Liver (tissue), 3 donors: Measurements from ENCODE around the gene CDKL5.

Experiments used
- EGR1 ChIP-seq, 2 donors: IDR thresholded peaks; 2 replicates each; pipeline ENCODE4 v1.6.1; 2016 to 2018; ENCODE audit warnings: antibody characterized with exemption in 2 of 2, low read depth in 2 of 2
- GABPA ChIP-seq, 2 donors: IDR thresholded peaks in 1 of 2; conservative IDR thresholded peaks in 1 of 2; 2 replicates each; pipeline ENCODE4 v1.6.1; 2016; ENCODE audit warnings: antibody characterized with exemption in 2 of 2, mild to moderate bottlenecking in 1 of 2, moderate library complexity in 1 of 2
- JUND ChIP-seq, 2 donors: IDR thresholded peaks; 2 replicates each; pipeline ENCODE4 v1.6.1; 2016; ENCODE audit warnings: antibody characterized with exemption in 2 of 2
- SP1 ChIP-seq: IDR thresholded peaks from 2 replicates; pipeline ENCODE4 v1.6.1; 2018; ENCODE audit warnings: antibody characterized with exemption, mild to moderate bottlenecking
- TAF1 ChIP-seq: conservative IDR thresholded peaks from 2 replicates; pipeline ENCODE4 v1.6.1; 2016; ENCODE audit warnings: antibody characterized with exemption, mild to moderate bottlenecking
- YY1 ChIP-seq: IDR thresholded peaks from 2 replicates; pipeline ENCODE4 v1.6.1; 2016; ENCODE audit warnings: antibody characterized with exemption, mild to moderate bottlenecking
- TF ChIP-seq, protein P1 (sequence below): fragments of 150-350 bp; IDR thresholded peaks from 2 replicates; pipeline ENCODE4 v1.5.1; 2017; ENCODE audit warnings: improper control_type of control experiment, low read depth, low read length; ENCODE audit not compliant: missing input control
- TF ChIP-seq, protein P2 (sequence below): IDR thresholded peaks from 2 replicates; pipeline ENCODE4 v1.6.1; 2016; ENCODE audit warnings: antibody characterized with exemption, mild to moderate bottlenecking
- TF ChIP-seq, protein P3 (sequence below): IDR thresholded peaks from 2 replicates; pipeline ENCODE4 v1.6.1; 2016; ENCODE audit warnings: antibody characterized with exemption
- donor health status: healthy.
- donor health status: healthy.

DNA sequence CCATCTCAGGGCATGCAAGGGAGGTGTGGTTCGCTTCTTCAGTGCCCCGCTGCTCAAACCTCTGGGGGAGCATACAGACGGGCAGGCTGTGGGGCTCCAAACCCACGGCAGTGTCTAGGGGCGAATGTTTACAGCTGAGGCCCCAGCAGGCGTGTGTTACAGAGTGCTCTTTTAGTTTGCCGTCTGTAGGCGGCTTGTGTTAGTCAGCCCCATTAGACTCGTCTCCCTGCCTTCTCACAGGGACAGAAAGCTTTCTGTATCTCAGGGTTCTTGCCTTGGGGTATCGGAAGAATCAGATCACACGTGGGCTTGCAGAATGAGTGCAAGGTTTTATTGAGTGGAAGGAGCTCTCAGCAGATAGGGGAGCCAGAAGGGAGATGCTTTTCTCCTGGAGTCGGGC lies 235.9 kb downstream of the CDKL5 start:
- TF ChIP-seq EGR1 (IDR thresholded peaks at IDR 0.05; ENCODE audit: low read depth in 2 of 2): no peak
- TF ChIP-seq GABPA (IDR thresholded peaks at IDR 0.05 in 1 of 2, conservative IDR thresholded peaks at IDR 0.05 in 1 of 2): no peak
- TF ChIP-seq, protein P1, sequence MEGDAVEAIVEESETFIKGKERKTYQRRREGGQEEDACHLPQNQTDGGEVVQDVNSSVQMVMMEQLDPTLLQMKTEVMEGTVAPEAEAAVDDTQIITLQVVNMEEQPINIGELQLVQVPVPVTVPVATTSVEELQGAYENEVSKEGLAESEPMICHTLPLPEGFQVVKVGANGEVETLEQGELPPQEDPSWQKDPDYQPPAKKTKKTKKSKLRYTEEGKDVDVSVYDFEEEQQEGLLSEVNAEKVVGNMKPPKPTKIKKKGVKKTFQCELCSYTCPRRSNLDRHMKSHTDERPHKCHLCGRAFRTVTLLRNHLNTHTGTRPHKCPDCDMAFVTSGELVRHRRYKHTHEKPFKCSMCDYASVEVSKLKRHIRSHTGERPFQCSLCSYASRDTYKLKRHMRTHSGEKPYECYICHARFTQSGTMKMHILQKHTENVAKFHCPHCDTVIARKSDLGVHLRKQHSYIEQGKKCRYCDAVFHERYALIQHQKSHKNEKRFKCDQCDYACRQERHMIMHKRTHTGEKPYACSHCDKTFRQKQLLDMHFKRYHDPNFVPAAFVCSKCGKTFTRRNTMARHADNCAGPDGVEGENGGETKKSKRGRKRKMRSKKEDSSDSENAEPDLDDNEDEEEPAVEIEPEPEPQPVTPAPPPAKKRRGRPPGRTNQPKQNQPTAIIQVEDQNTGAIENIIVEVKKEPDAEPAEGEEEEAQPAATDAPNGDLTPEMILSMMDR: no peak
- TF ChIP-seq, protein P2, sequence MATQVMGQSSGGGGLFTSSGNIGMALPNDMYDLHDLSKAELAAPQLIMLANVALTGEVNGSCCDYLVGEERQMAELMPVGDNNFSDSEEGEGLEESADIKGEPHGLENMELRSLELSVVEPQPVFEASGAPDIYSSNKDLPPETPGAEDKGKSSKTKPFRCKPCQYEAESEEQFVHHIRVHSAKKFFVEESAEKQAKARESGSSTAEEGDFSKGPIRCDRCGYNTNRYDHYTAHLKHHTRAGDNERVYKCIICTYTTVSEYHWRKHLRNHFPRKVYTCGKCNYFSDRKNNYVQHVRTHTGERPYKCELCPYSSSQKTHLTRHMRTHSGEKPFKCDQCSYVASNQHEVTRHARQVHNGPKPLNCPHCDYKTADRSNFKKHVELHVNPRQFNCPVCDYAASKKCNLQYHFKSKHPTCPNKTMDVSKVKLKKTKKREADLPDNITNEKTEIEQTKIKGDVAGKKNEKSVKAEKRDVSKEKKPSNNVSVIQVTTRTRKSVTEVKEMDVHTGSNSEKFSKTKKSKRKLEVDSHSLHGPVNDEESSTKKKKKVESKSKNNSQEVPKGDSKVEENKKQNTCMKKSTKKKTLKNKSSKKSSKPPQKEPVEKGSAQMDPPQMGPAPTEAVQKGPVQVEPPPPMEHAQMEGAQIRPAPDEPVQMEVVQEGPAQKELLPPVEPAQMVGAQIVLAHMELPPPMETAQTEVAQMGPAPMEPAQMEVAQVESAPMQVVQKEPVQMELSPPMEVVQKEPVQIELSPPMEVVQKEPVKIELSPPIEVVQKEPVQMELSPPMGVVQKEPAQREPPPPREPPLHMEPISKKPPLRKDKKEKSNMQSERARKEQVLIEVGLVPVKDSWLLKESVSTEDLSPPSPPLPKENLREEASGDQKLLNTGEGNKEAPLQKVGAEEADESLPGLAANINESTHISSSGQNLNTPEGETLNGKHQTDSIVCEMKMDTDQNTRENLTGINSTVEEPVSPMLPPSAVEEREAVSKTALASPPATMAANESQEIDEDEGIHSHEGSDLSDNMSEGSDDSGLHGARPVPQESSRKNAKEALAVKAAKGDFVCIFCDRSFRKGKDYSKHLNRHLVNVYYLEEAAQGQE: no peak
- TF ChIP-seq, protein P3, sequence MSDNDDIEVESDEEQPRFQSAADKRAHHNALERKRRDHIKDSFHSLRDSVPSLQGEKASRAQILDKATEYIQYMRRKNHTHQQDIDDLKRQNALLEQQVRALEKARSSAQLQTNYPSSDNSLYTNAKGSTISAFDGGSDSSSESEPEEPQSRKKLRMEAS: no peak
- no peak for TF ChIP-seq SP1
- no peak for TF ChIP-seq YY1
- no peak for TF ChIP-seq TAF1
- no peak for TF ChIP-seq JUND (IDR thresholded peaks at IDR 0.05)
